HepG2 (cell line): ENCODE measurements around the gene DTYMK. TPM values are rescaled to one million over a fixed set of nuclear protein-coding genes. Genes with fewer than 3 reads are reported as not detected.
A peak's percentile ranks its signal among the peaks of the same experiment; 100 is the strongest.

Source experiments
- HNF4G ChIP-seq, 2 experiments: sonication (generic) in 1 of 2; formaldehyde crosslinking in 1 of 2; IDR thresholded peaks; 2 replicates each; pipeline versions ENCODE4 v1.4.0 to v1.6.1; 2011 to 2020; ENCODE audit warnings: borderline replicate concordance in 2 of 2, low read depth in 2 of 2, mild to moderate bottlenecking in 2 of 2, low read length in 1 of 2, missing genetic modification reagents in 1 of 2, moderate library complexity in 1 of 2
- HOXA3 ChIP-seq: sonication (generic); formaldehyde crosslinking; IDR thresholded peaks from 2 replicates; pipeline ENCODE4 v1.5.0; 2020; ENCODE audit warnings: missing genetic modification reagents
- NONO ChIP-seq, 2 experiments: fragments of 450-650 bp in 1 of 2; sonication (generic) in 1 of 2; formaldehyde crosslinking in 1 of 2; IDR thresholded peaks in 1 of 2; conservative IDR thresholded peaks in 1 of 2; 2 replicates each; pipeline versions ENCODE4 v1.6.1 to v1.8.0; 2017 to 2022; ENCODE audit warnings: mild to moderate bottlenecking in 1 of 2, missing genetic modification reagents in 1 of 2, moderate library complexity in 1 of 2
- NR2C2 ChIP-seq: sonication (generic); formaldehyde crosslinking; IDR thresholded peaks from 2 replicates; pipeline ENCODE4 v1.4.0; 2020; ENCODE audit warnings: missing genetic modification reagents, mild to moderate bottlenecking, moderate library complexity, borderline replicate concordance
- NR2F1 ChIP-seq, 2 experiments: fragments of 450-650 bp in 1 of 2; formaldehyde crosslinking in 1 of 2; IDR thresholded peaks; 2 replicates each; pipeline versions ENCODE4 v1.5.0 to v1.6.1; 2016 to 2020; ENCODE audit warnings: mild to moderate bottlenecking in 1 of 2, missing compliant biosample characterization in 1 of 2, missing genetic modification reagents in 1 of 2, moderate library complexity in 1 of 2
- NR2F2 ChIP-seq: IDR thresholded peaks from 2 replicates; pipeline ENCODE4 v1.6.1; 2012; ENCODE audit warnings: low read depth, inconsistent platforms, borderline replicate concordance
- NR2F6 ChIP-seq, 2 experiments: IDR thresholded peaks; 2 replicates each; pipeline ENCODE4 v1.6.1; 2016; ENCODE audit warnings: antibody characterized with exemption in 1 of 2, mild to moderate bottlenecking in 1 of 2
- SP5 ChIP-seq: IDR thresholded peaks from 2 replicates; pipeline ENCODE4 v1.6.1; 2016; ENCODE audit warnings: low read depth, borderline replicate concordance
- XRCC5 ChIP-seq: fragments of 200-400 bp; formaldehyde crosslinking; optimal IDR thresholded peaks from 2 replicates; pipeline ENCODE3; 2017; ENCODE audit warnings: mild to moderate bottlenecking, low read length
- ZNF547 ChIP-seq: sonication (generic); formaldehyde crosslinking; IDR thresholded peaks from 2 replicates; pipeline ENCODE4 v1.5.1; 2020; ENCODE audit warnings: mild to moderate bottlenecking, missing genetic modification reagents
- ZNF619 ChIP-seq: sonication (generic); formaldehyde crosslinking; IDR thresholded peaks from 2 replicates; pipeline ENCODE4 v1.4.0; 2020; ENCODE audit warnings: mild to moderate bottlenecking, missing genetic modification reagents
- ZNF878 ChIP-seq: sonication (generic); formaldehyde crosslinking; IDR thresholded peaks from 2 replicates; pipeline ENCODE4 v1.8.1; 2023; ENCODE audit warnings: mild to moderate bottlenecking, missing genetic modification reagents, moderate library complexity
- polyA plus RNA-seq, 8 experiments: library from polyadenylated mRNA; depleted of rRNA in 3 of 8; stranded (reverse) in 7 of 8; unstranded in 1 of 8; fragments of >200 nt; fragmentation: Illumina TruSeq in 4 of 8; extraction: Trizol in 4 of 8; gene quantifications; 2 replicates each; pipeline versions ENCODE4 v1.2.1 to v1.2.3, GENCODE V29; 2011 to 2016; ENCODE audit warnings: low read depth in 4 of 8, missing spikeins in 1 of 8, mixed read lengths in 1 of 8; ENCODE audit not compliant: insufficient read depth in 1 of 8
- total RNA-seq, 5 experiments: library from RNA; depleted of rRNA; stranded (reverse); fragments of >200 nt; fragmentation: Illumina TruSeq; extraction: Trizol; gene quantifications; 2 replicates each; pipeline ENCODE4 v1.2.3, GENCODE V29; 2016; ENCODE audit warnings: low read depth in 1 of 5
- TF ChIP-seq, protein P1 (sequence below): sonication (generic); formaldehyde crosslinking; IDR thresholded peaks from 2 replicates; pipeline ENCODE4 v1.5.1; 2020; ENCODE audit warnings: mild to moderate bottlenecking, moderate library complexity, missing genetic modification reagents
- TF ChIP-seq, protein P2 (sequence below): IDR thresholded peaks from 2 replicates; pipeline ENCODE4 v1.6.1; 2012; ENCODE audit warnings: low read length, improper control_type of control experiment
- TF ChIP-seq, protein P3 (sequence below): IDR thresholded peaks from 2 replicates; pipeline ENCODE4 v1.6.1; 2012; ENCODE audit warnings: inconsistent platforms
- TF ChIP-seq, protein P4 (sequence below): IDR thresholded peaks from 2 replicates; pipeline ENCODE4 v1.6.1; 2016; ENCODE audit warnings: missing compliant biosample characterization, missing genetic modification reagents, borderline replicate concordance
- TF ChIP-seq, protein P5 (sequence below): IDR thresholded peaks from 2 replicates; pipeline ENCODE4 v1.6.1; 2016
- TF ChIP-seq, protein P6 (sequence below): sonication (generic); formaldehyde crosslinking; IDR thresholded peaks from 2 replicates; pipeline ENCODE4 v1.5.1; 2020; ENCODE audit warnings: mild to moderate bottlenecking, missing genetic modification reagents, moderate library complexity

DTYMK gene
- total and polyA plus RNA-seq, 2 of the 13 experiments (the other 11 are each of a cell fraction or from before 2014, with no cell fraction given), result 57.5 to 134 TPM

DNA sequence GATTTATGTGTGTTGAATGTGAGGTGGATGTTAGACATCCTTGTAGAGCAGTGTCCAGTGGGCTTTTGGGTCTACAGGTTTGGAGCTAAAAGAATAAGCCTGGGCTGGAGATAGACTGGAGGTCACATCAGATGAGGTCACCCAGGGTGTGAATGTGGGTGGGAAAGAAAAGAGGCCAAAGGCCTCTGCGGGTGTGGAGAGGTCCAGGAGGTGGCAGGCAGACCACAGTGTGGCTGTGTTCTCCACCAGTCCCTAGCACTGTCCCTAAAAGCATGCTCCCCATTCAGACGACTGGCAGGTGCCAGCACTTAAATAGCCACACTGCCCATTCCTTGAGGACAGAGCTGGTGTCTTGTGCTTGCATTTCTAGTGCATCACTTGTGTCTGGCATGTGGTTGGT is 45.0 kb downstream of the DTYMK start (continued):
- TF ChIP-seq, protein P1, sequence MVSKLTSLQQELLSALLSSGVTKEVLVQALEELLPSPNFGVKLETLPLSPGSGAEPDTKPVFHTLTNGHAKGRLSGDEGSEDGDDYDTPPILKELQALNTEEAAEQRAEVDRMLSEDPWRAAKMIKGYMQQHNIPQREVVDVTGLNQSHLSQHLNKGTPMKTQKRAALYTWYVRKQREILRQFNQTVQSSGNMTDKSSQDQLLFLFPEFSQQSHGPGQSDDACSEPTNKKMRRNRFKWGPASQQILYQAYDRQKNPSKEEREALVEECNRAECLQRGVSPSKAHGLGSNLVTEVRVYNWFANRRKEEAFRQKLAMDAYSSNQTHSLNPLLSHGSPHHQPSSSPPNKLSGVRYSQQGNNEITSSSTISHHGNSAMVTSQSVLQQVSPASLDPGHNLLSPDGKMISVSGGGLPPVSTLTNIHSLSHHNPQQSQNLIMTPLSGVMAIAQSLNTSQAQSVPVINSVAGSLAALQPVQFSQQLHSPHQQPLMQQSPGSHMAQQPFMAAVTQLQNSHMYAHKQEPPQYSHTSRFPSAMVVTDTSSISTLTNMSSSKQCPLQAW (CRISPR knock-in tag), result peak; percentile 49; the same call in 1 of the 2 replicates
- TF ChIP-seq, protein P2, sequence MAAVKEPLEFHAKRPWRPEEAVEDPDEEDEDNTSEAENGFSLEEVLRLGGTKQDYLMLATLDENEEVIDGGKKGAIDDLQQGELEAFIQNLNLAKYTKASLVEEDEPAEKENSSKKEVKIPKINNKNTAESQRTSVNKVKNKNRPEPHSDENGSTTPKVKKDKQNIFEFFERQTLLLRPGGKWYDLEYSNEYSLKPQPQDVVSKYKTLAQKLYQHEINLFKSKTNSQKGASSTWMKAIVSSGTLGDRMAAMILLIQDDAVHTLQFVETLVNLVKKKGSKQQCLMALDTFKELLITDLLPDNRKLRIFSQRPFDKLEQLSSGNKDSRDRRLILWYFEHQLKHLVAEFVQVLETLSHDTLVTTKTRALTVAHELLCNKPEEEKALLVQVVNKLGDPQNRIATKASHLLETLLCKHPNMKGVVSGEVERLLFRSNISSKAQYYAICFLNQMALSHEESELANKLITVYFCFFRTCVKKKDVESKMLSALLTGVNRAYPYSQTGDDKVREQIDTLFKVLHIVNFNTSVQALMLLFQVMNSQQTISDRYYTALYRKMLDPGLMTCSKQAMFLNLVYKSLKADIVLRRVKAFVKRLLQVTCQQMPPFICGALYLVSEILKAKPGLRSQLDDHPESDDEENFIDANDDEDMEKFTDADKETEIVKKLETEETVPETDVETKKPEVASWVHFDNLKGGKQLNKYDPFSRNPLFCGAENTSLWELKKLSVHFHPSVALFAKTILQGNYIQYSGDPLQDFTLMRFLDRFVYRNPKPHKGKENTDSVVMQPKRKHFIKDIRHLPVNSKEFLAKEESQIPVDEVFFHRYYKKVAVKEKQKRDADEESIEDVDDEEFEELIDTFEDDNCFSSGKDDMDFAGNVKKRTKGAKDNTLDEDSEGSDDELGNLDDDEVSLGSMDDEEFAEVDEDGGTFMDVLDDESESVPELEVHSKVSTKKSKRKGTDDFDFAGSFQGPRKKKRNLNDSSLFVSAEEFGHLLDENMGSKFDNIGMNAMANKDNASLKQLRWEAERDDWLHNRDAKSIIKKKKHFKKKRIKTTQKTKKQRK, result no peak
- peak; percentile 15 for TF ChIP-seq XRCC5
- TF ChIP-seq ZNF878, result no peak; the same call in 1 of the 2 replicates
- TF ChIP-seq HOXA3 (CRISPR knock-in tag), result peak; percentile 42; the same call in 1 of the 2 replicates
- TF ChIP-seq ZNF547, result 0 out of 2 replicates have a peak, but pooled peaks have one; percentile 40
- peak; percentile 96 for TF ChIP-seq SP5 (CRISPR knock-in tag)
- peak; percentile 38; the same call in 1 of the 2 replicates for TF ChIP-seq NR2C2 (CRISPR knock-in tag)
- TF ChIP-seq, protein P3, sequence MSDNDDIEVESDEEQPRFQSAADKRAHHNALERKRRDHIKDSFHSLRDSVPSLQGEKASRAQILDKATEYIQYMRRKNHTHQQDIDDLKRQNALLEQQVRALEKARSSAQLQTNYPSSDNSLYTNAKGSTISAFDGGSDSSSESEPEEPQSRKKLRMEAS, result peak; percentile 57; the same call in 1 of the 2 replicates
- TF ChIP-seq NR2F1 (CRISPR knock-in tag; IDR thresholded peaks at IDR 0.05), result 0 out of 4 replicates have a peak, but pooled peaks of 1 of the 2 experiments have one; percentile 53
- no peak for TF ChIP-seq NONO (IDR thresholded peaks at IDR 0.05)
- 0 out of 2 replicates have a peak, but pooled peaks have one; percentile 13 for TF ChIP-seq NONO (CRISPR knock-in tag; conservative IDR thresholded peaks at IDR 0.05)
- TF ChIP-seq, protein P4, sequence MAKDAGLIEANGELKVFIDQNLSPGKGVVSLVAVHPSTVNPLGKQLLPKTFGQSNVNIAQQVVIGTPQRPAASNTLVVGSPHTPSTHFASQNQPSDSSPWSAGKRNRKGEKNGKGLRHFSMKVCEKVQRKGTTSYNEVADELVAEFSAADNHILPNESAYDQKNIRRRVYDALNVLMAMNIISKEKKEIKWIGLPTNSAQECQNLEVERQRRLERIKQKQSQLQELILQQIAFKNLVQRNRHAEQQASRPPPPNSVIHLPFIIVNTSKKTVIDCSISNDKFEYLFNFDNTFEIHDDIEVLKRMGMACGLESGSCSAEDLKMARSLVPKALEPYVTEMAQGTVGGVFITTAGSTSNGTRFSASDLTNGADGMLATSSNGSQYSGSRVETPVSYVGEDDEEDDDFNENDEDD (CRISPR knock-in tag), result no peak
- TF ChIP-seq, protein P5, sequence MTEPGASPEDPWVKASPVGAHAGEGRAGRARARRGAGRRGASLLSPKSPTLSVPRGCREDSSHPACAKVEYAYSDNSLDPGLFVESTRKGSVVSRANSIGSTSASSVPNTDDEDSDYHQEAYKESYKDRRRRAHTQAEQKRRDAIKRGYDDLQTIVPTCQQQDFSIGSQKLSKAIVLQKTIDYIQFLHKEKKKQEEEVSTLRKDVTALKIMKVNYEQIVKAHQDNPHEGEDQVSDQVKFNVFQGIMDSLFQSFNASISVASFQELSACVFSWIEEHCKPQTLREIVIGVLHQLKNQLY (CRISPR knock-in tag), result no peak
- peak; percentile 78 for TF ChIP-seq NR2F6 (IDR thresholded peaks at IDR 0.05)
- TF ChIP-seq NR2F6 (CRISPR knock-in tag; IDR thresholded peaks at IDR 0.05), result peak; percentile 89
- TF ChIP-seq, protein P6, sequence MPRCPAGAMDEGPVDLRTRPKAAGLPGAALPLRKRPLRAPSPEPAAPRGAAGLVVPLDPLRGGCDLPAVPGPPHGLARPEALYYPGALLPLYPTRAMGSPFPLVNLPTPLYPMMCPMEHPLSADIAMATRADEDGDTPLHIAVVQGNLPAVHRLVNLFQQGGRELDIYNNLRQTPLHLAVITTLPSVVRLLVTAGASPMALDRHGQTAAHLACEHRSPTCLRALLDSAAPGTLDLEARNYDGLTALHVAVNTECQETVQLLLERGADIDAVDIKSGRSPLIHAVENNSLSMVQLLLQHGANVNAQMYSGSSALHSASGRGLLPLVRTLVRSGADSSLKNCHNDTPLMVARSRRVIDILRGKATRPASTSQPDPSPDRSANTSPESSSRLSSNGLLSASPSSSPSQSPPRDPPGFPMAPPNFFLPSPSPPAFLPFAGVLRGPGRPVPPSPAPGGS (CRISPR knock-in tag), result peak; percentile 43; the same call in 1 of the 2 replicates
- TF ChIP-seq ZNF619 (CRISPR knock-in tag), result no peak
- TF ChIP-seq NR2F2, result peak; percentile 55; the same call in 1 of the 2 replicates
- peak; percentile 32; the same call in 1 of the 2 replicates for TF ChIP-seq HNF4G (IDR thresholded peaks at IDR 0.05; ENCODE audit: borderline replicate concordance, low read depth, low read length)
- TF ChIP-seq HNF4G (CRISPR knock-in tag; IDR thresholded peaks at IDR 0.05; ENCODE audit: borderline replicate concordance, low read depth), result no peak; the same call in 1 of the 2 replicates
